ENCODE measurements around the gene NUAK2. TPM values are rescaled to one million over a fixed set of nuclear protein-coding genes. Genes with fewer than 3 reads are reported as not detected.

Gene NUAK2
- total RNA-seq, 3 donors from 2014 or later (not counting 1 experiment from before 2014, with no cell fraction given), result 17.3 to 21.7 (median 21.5) TPM

DNA sequence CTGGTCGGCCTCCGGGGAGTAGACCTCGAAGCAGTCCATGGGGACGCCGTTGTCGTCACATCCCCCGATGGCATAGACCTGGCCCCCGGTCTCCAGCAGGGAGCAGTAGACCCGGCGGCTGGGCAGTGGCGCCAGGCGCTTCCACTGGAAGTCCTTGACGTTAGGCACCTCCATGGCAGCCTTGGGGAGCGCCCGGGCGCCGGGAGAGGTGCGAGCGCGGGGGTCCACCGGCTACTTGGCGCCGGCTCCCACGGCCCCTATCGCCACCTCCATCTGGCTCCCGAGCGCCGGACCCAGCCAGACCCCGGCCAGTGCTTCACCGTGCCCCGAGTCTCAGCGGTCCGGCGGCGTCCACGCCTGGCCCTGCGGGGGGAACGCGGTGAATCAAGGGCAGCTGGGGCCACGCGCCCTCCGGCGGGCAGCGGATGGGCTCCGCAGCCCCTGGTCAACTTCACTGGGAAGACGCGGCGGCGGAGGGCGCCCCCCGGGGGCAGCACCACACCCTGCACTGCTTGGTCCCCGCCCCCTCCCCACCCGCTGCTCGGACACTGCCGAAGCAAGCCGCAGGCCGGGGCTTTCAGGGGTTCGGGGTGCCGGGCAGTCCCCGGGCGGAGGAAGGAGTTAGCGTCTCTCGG is 22.0 kb upstream of the NUAK2 start:
- Histone ChIP-seq H3K27ac (ENCODE audit: low read length) (no peak overlapping the region), H3K9me3 (ENCODE audit: control insufficient read depth, insufficient read depth, low read length) (no peaks in the 10 kb centered on the region), H3K27me3 (ENCODE audit: control insufficient read depth, insufficient read depth, low read length) (peaks cover 21% of the 10 kb centered on the region), H3K4me3 (ENCODE audit: low read length) (no peak overlapping the region), H3K36me3 (ENCODE audit: control insufficient read depth, insufficient read depth, low read length) (no peaks in the 10 kb centered on the region), H3K4me1 (ENCODE audit: control insufficient read depth, insufficient read depth, low read length) (peaks cover 14% of the 10 kb centered on the region)
- no peaks in the 10 kb centered on the region for H3K36me3 Mint-ChIP-seq
- TF ChIP-seq, protein P1, sequence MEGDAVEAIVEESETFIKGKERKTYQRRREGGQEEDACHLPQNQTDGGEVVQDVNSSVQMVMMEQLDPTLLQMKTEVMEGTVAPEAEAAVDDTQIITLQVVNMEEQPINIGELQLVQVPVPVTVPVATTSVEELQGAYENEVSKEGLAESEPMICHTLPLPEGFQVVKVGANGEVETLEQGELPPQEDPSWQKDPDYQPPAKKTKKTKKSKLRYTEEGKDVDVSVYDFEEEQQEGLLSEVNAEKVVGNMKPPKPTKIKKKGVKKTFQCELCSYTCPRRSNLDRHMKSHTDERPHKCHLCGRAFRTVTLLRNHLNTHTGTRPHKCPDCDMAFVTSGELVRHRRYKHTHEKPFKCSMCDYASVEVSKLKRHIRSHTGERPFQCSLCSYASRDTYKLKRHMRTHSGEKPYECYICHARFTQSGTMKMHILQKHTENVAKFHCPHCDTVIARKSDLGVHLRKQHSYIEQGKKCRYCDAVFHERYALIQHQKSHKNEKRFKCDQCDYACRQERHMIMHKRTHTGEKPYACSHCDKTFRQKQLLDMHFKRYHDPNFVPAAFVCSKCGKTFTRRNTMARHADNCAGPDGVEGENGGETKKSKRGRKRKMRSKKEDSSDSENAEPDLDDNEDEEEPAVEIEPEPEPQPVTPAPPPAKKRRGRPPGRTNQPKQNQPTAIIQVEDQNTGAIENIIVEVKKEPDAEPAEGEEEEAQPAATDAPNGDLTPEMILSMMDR (IDR thresholded peaks at IDR 0.05), result no peak
- H3K4me3 Mint-ChIP-seq, result no peak overlapping the region
- ATAC-seq (peak in 2 of 3 donors; percentile 28 to 41), DNase-seq (peak in 1 of 2 donors; percentile 29)
- H3K9me3 Mint-ChIP-seq, result no peaks in the 10 kb centered on the region
- H3K27me3 Mint-ChIP-seq (ENCODE audit: low read depth in 2 of 2), result peaks cover 36 to 49% of the 10 kb centered on the region in 2 donors
- intact Hi-C loops (cut with micrococcal nuclease), result no loop called here
- H3K4me1 Mint-ChIP-seq, result peaks cover 4 to 17% of the 10 kb centered on the region in 2 donors
- WGBS (ENCODE audit: insufficient coverage), result 4% methylated on average over 63 of the region's 63 CpGs
- no peak overlapping the region for H3K27ac Mint-ChIP-seq

DNA sequence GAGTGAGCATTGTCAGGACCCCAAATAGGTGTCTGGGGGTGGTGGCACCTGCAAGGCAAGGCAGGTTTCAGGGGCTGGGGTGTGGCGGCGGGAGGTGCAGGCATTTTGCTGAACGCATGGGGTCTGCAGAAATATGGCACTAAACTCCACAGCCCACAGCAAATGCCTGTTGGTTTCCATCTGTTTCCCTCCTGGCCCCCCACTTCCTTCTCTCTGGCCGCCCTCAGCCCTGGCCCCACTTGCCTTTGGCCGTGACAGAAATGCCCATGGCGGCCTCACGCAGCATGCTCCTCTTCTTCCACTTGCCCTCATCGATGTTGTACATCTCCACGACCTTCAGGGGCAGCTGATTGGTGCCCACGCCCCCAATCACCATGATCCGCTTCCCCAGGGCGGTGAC is 21.4 kb upstream of the NUAK2 start:
- intact Hi-C loops (cut with micrococcal nuclease), result no loop called here
- Histone ChIP-seq H3K4me3 (ENCODE audit: low read length) (no peak overlapping the region), H3K4me1 (ENCODE audit: control insufficient read depth, insufficient read depth, low read length) (peaks cover 14% of the 10 kb centered on the region), H3K36me3 (ENCODE audit: control insufficient read depth, insufficient read depth, low read length) (no peaks in the 10 kb centered on the region), H3K27ac (ENCODE audit: low read length) (no peak overlapping the region), H3K9me3 (ENCODE audit: control insufficient read depth, insufficient read depth, low read length) (no peaks in the 10 kb centered on the region), H3K27me3 (ENCODE audit: control insufficient read depth, insufficient read depth, low read length) (peaks cover 21% of the 10 kb centered on the region)
- no peak overlapping the region for H3K4me3 Mint-ChIP-seq
- TF ChIP-seq, protein P1 (IDR thresholded peaks at IDR 0.05), result no peak
- DNase-seq (no peak), ATAC-seq (no peak)
- H3K9me3 Mint-ChIP-seq, result no peaks in the 10 kb centered on the region
- H3K27ac Mint-ChIP-seq, result no peak overlapping the region
- H3K36me3 Mint-ChIP-seq, result no peaks in the 10 kb centered on the region
- WGBS (ENCODE audit: insufficient coverage), result 48% methylated on average over 12 of the region's 12 CpGs
- peaks cover 4 to 17% of the 10 kb centered on the region in 2 donors for H3K4me1 Mint-ChIP-seq
- H3K27me3 Mint-ChIP-seq (ENCODE audit: low read depth in 2 of 2), result peaks cover 39 to 49% of the 10 kb centered on the region in 2 donors

DNA sequence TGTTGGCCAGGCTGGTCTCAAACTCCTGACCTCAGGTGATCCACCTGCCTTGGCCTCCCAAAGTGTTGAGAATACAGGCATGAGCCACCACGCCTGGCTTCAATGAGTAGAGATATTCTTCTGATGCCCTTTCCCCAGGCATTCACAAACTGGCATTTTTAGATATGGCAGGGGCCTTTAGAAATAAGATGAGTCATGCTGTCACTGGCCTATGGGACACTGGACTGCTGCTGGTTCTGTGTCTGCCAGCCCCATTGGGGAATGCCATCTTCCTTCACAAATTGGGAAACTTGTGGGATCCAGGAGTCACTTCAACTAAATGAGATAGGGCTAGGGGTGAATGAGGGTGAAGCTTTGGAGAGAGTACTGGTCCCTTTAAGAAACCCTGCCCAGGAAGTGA is 19.1 kb upstream of the NUAK2 start:
- no peaks in the 10 kb centered on the region for H3K36me3 Mint-ChIP-seq
- H3K27me3 Mint-ChIP-seq (ENCODE audit: low read depth in 2 of 2), result peaks cover 28 to 36% of the 10 kb centered on the region in 2 donors
- no peak overlapping the region for H3K27ac Mint-ChIP-seq
- TF ChIP-seq, protein P1 (IDR thresholded peaks at IDR 0.05), result no peak
- intact Hi-C loops (cut with micrococcal nuclease), result no loop called here
- Histone ChIP-seq H3K27ac (ENCODE audit: low read length) (no peak overlapping the region), H3K4me3 (ENCODE audit: low read length) (no peak overlapping the region), H3K9me3 (ENCODE audit: control insufficient read depth, insufficient read depth, low read length) (no peaks in the 10 kb centered on the region), H3K4me1 (ENCODE audit: control insufficient read depth, insufficient read depth, low read length) (peaks cover 14% of the 10 kb centered on the region), H3K27me3 (ENCODE audit: control insufficient read depth, insufficient read depth, low read length) (peaks cover 18% of the 10 kb centered on the region), H3K36me3 (ENCODE audit: control insufficient read depth, insufficient read depth, low read length) (no peaks in the 10 kb centered on the region)
- no peak for DNase-seq
- WGBS (ENCODE audit: insufficient coverage), result 100% methylated on average over 1 of the region's 1 CpG
- no peaks in the 10 kb centered on the region for H3K9me3 Mint-ChIP-seq
- no peak for ATAC-seq
- peaks cover 4 to 17% of the 10 kb centered on the region in 2 donors for H3K4me1 Mint-ChIP-seq
- H3K4me3 Mint-ChIP-seq, result no peak overlapping the region

DNA sequence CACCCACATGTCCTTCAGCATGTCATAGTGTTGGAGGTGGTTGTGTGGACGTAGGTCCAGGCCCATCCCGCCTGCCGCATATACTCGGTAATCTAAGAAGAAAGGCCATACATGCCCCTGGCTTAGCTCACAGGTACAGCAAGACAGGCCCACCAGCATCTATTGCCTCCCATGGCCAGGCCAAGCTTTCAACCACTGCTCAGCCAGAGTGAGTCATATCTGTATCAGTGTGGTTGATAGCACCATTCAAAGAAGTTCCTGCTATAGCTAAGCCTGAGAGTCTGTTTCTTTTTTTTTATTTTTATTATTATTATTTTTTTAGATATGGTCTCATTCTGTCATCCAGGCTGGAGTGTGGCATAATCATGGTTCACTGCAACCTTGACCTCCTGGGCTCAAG is 18.2 kb upstream of the NUAK2 start:
- WGBS (ENCODE audit: insufficient coverage), result 69% methylated on average over 4 of the region's 4 CpGs
- H3K4me1 Mint-ChIP-seq, result peaks cover 4 to 16% of the 10 kb centered on the region in 2 donors
- H3K36me3 ChIP-seq (ENCODE audit: control insufficient read depth, insufficient read depth, low read length), result no peaks in the 10 kb centered on the region
- no peaks in the 10 kb centered on the region for H3K9me3 Mint-ChIP-seq
- H3K36me3 Mint-ChIP-seq, result no peaks in the 10 kb centered on the region
- peaks cover 24 to 26% of the 10 kb centered on the region in 2 donors for H3K27me3 Mint-ChIP-seq (ENCODE audit: low read depth in 2 of 2)
- TF ChIP-seq, protein P1 (IDR thresholded peaks at IDR 0.05), result no peak
- no peak overlapping the region for H3K4me3 Mint-ChIP-seq
- no peak overlapping the region for H3K4me3 ChIP-seq (ENCODE audit: low read length)
- DNase-seq (no peak), ATAC-seq (no peak)
- H3K9me3 ChIP-seq (ENCODE audit: control insufficient read depth, insufficient read depth, low read length), result no peaks in the 10 kb centered on the region
- H3K27ac ChIP-seq (ENCODE audit: low read length), result no peak overlapping the region
- intact Hi-C loops (cut with micrococcal nuclease), result no loop called here
- H3K4me1 ChIP-seq (ENCODE audit: control insufficient read depth, insufficient read depth, low read length), result peaks cover 14% of the 10 kb centered on the region
- peaks cover 15% of the 10 kb centered on the region for H3K27me3 ChIP-seq (ENCODE audit: control insufficient read depth, insufficient read depth, low read length)
- H3K27ac Mint-ChIP-seq, result no peak overlapping the region

Measured in natural killer cell (primary cell).